Measurements from ENCODE around the gene TMC5.

DNA sequence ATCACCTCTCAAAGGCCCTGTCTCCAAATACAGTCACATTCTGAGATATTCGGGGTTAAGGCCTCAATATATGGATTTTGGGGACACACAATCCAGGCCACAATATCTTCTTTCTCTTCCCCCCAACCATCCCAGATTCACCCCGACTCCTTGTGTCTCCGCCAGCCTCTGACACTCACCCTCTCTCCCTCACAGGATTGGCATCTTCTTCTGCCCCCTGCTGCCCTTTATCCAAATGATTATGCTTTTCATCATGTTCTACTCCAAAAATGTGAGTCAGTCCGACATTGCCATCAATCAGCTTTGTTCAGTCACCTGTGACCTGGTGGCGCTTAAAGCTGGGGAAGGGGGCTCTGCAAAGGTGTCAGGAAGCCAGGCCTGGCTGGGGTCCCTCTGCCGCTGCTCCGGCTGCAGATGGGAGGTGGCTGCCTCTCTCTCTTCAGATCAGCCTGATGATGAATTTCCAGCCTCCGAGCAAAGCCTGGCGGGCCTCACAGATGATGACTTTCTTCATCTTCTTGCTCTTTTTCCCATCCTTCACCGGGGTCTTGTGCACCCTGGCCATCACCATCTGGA, 69.2 kb downstream of the TMC5 start:
- TF ChIP-seq POLR2A (IDR thresholded peaks at IDR 0.05): no peak
- no peak for TF ChIP-seq CTCF (IDR thresholded peaks at IDR 0.05)
- TF ChIP-seq POLR2AphosphoS5 (IDR thresholded peaks at IDR 0.05): no peak
- TF ChIP-seq EP300 (IDR thresholded peaks at IDR 0.05): no peak
